Activated B cell treated with CpG ODN at 0.5 μM for 24 hours (primary cell): Measurements from ENCODE around the gene PROKR1. TPM values are rescaled to one million over a fixed set of nuclear protein-coding genes. Genes with fewer than 3 reads are reported as not detected.

ENCODE experiments used
- ATAC-seq: fragments of 200-7000 bp; cut with Tn5 transposase; one replicate; pipeline ENCODE4 v1.10.0; 2021; ENCODE audit warnings: low read depth, mild to moderate bottlenecking, moderate library complexity
- CTCF ChIA-PET: fragments of 350-600 bp; sonication (Branson Sonifier 250); formaldehyde crosslinking; loops from one replicate; lab custom pipeline; 2021; ENCODE audit warnings: antibody characterized with exemption; lab: Charles Lee
- POLR2A ChIA-PET: fragments of 350-600 bp; sonication (Branson Sonifier 250); formaldehyde crosslinking; loops from one replicate; lab custom pipeline; 2021; ENCODE audit warnings: antibody characterized with exemption; lab: Charles Lee
- DNase-seq: peaks from one replicate; pipeline ENCODE4 v3.0.0; 2022
- H3K27ac Mint-ChIP-seq: one replicate; pipeline ENCODE4 v1.8.0; 2020; ENCODE audit warnings: mixed read lengths
- H3K27me3 Mint-ChIP-seq: one replicate; pipeline ENCODE4 v1.8.0; 2021; ENCODE audit warnings: mixed read lengths
- H3K36me3 Mint-ChIP-seq: one replicate; pipeline ENCODE4 v1.8.0; 2021; ENCODE audit warnings: low read depth, mixed read lengths
- H3K4me1 Mint-ChIP-seq: one replicate; pipeline ENCODE4 v1.8.0; 2021; ENCODE audit warnings: mixed read lengths
- H3K4me3 Mint-ChIP-seq: one replicate; pipeline ENCODE4 v1.8.0; 2020; ENCODE audit warnings: mild to moderate bottlenecking, mixed read lengths
- H3K9me3 Mint-ChIP-seq: one replicate; pipeline ENCODE4 v1.8.0; 2020; ENCODE audit warnings: mixed read lengths
- intact Hi-C: fragments of 100-400 bp; cut with micrococcal nuclease; formaldehyde crosslinking; loops from one replicate; pipeline ENCODE4 v1.15.1; 2024
- total RNA-seq: library from RNA; stranded (reverse); gene quantifications from 2 replicates; pipeline ENCODE4 v1.2.3, GENCODE V29; 2022
- TF ChIP-seq, protein P1 (sequence below): fragments of 200-600 bp; IDR thresholded peaks from one replicate; pipeline ENCODE4 v1.8.0; 2022; ENCODE audit warnings: antibody characterized with exemption, mild to moderate bottlenecking

PROKR1 gene
- total RNA-seq, 1 donor from 2014 or later = 0.09 TPM

DNA sequence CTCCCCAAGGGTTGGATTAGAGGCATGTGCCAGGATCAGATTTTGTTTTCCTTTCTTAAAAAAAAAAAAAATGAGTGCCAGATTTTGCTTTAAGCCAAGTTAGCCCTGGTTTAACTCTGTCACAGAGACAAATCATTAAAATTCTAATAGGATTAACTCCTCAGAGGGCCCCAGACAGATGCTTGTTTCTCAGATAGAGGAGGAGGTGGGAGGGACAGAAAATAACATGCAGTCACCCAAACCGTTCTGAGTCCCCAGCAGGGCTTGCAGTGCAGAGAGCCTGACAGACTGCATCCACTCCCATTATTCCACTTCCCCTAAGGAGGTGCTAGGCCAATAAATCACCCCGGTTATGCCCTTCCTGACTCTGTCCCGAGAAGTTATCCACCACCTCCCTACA, 6.3 kb upstream of the PROKR1 start:
- DNase-seq = no peak
- TF ChIP-seq, protein P1, sequence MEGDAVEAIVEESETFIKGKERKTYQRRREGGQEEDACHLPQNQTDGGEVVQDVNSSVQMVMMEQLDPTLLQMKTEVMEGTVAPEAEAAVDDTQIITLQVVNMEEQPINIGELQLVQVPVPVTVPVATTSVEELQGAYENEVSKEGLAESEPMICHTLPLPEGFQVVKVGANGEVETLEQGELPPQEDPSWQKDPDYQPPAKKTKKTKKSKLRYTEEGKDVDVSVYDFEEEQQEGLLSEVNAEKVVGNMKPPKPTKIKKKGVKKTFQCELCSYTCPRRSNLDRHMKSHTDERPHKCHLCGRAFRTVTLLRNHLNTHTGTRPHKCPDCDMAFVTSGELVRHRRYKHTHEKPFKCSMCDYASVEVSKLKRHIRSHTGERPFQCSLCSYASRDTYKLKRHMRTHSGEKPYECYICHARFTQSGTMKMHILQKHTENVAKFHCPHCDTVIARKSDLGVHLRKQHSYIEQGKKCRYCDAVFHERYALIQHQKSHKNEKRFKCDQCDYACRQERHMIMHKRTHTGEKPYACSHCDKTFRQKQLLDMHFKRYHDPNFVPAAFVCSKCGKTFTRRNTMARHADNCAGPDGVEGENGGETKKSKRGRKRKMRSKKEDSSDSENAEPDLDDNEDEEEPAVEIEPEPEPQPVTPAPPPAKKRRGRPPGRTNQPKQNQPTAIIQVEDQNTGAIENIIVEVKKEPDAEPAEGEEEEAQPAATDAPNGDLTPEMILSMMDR = no peak
- peaks cover 11% of the 10 kb centered on the region for H3K27me3 Mint-ChIP-seq
- no peaks in the 10 kb centered on the region for H3K4me1 Mint-ChIP-seq
- peaks cover 11% of the 10 kb centered on the region for H3K9me3 Mint-ChIP-seq
- ATAC-seq = no peak
- ChIA-PET POLR2A (no interaction called here), CTCF (no interaction called here)
- intact Hi-C loops = no loop called here
- no peak overlapping the region for H3K4me3 Mint-ChIP-seq
- no peak overlapping the region for H3K27ac Mint-ChIP-seq
- no peaks in the 10 kb centered on the region for H3K36me3 Mint-ChIP-seq

GRCh38 chr2:68643874-68644485, 601 bp downstream of the PROKR1 start:
- DNase-seq = no peak
- Mint-ChIP-seq H3K27me3 (peaks cover 51% of the 10 kb centered on the region), H3K4me1 (peaks cover 6% of the 10 kb centered on the region), H3K9me3 (peaks cover 8% of the 10 kb centered on the region), H3K36me3 (no peaks in the 10 kb centered on the region), H3K27ac (no peak overlapping the region), H3K4me3 (peak overlapping the region; percentile 11)
- ATAC-seq = no peak
- TF ChIP-seq, protein P1 = no peak
- intact Hi-C loops = no loop called here
- ChIA-PET POLR2A (no interaction called here), CTCF (no interaction called here)

DNA sequence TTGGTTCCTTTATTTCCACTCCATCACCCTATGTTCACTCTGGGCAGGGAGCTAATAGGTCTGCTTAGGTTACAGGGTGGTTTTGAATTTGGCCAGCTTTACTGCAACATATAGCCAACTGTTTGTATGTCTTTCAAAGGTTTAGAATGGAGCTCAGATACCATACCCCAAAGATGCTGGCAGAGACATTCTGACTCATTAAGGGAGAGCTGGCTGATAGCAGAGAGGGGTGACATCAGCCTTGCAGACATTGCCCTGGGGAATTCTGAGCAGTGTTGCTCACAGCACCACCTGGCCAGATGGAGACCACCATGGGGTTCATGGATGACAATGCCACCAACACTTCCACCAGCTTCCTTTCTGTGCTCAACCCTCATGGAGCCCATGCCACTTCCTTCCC, 2.1 kb downstream of the PROKR1 start:
- H3K27ac Mint-ChIP-seq = no peak overlapping the region
- ChIA-PET CTCF (interaction anchor here (0.6 kb wide), 1 partner anchor 66 kb away, joined by 3 read pairs; no protein-coding TSS in a partner anchor), POLR2A (interaction anchor here (0.6 kb wide), 1 partner anchor 209 kb away, joined by 3 read pairs; no protein-coding TSS in a partner anchor)
- H3K4me1 Mint-ChIP-seq = peaks cover 6% of the 10 kb centered on the region
- TF ChIP-seq, protein P1 = no peak
- intact Hi-C loops = no loop called here
- no peaks in the 10 kb centered on the region for H3K36me3 Mint-ChIP-seq
- H3K27me3 Mint-ChIP-seq = peaks cover 60% of the 10 kb centered on the region
- peaks cover 8% of the 10 kb centered on the region for H3K9me3 Mint-ChIP-seq
- H3K4me3 Mint-ChIP-seq = no peak overlapping the region
- peak; percentile 67 for ATAC-seq
- DNase-seq = no peak

- intact Hi-C loops = no loop called here
- no peak for DNase-seq
- TF ChIP-seq, protein P1 = no peak
- Mint-ChIP-seq H3K9me3 (peaks cover 2% of the 10 kb centered on the region), H3K27ac (no peak overlapping the region), H3K4me1 (peaks cover 6% of the 10 kb centered on the region), H3K36me3 (no peaks in the 10 kb centered on the region), H3K27me3 (peaks cover 61% of the 10 kb centered on the region), H3K4me3 (no peak overlapping the region)
- ChIA-PET CTCF (no interaction called here), POLR2A (interaction anchor here (0.6 kb wide), 1 partner anchor 208 kb away, joined by 3 read pairs; no protein-coding TSS in a partner anchor)
- no peak for ATAC-seq
These were observed 2.9 kb downstream of the PROKR1 start for GRCh38 chr2:68646303-68646702.

- no peaks in the 10 kb centered on the region for H3K36me3 Mint-ChIP-seq
- POLR2A ChIA-PET = no interaction called here
- H3K27ac Mint-ChIP-seq = no peak overlapping the region
- intact Hi-C loops = no loop called here
- no peak overlapping the region for H3K4me3 Mint-ChIP-seq
- H3K9me3 Mint-ChIP-seq = no peaks in the 10 kb centered on the region
- peaks cover 5% of the 10 kb centered on the region for H3K4me1 Mint-ChIP-seq
- no peak for ATAC-seq
- CTCF ChIA-PET = no interaction called here
- TF ChIP-seq, protein P1 = no peak
- H3K27me3 Mint-ChIP-seq = peaks cover 62% of the 10 kb centered on the region
- DNase-seq = no peak
These were observed 7.3 kb downstream of the PROKR1 start for GRCh38 chr2:68650645-68651044.
